HG03025 (cell line): ENCODE results near the gene HOXB4.

Experiments used
- ATAC-seq: cut with Tn5 transposase; IDR thresholded peaks from one replicate; pipeline ENCODE4 v1.9.1; 2021; ENCODE audit warnings: mild to moderate bottlenecking, moderate library complexity; ENCODE audit not compliant: unreplicated experiment, low FRiP score

The HOXB4 gene

DNA sequence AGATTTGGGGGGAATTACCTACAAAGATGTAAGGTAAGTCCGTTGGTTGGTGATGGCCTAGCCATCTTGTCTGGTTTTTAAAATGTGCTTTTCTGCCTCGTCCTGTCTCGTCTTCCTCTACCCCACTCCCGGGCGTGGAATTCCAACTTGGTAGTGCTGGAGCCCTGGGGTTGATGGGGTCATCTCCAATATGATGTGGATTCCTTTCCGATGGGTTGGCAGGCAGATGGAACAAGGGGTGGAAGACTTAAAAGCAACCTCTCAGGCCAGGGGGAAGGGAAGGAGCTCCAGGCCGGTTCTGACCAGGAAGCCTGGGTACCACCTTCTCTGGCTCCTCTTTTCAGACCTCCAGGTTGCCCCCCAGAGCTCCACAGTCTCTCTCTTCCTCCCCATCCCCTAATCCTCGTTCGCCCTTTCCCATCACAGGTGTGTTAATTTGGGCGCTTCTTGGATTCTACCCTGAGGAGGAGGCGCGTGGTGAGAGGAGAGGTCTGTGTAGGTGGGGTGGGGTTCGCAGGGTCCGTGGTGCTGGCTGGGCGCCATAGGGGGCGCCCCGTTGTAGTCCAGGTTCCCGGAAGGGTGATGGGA lies 28.1 kb downstream of the HOXB4 start:
- ATAC-seq: no peak

- no peak for ATAC-seq
Observed at GRCh38 chr17:48549281-48549630, 28.9 kb downstream of the HOXB4 start.

DNA sequence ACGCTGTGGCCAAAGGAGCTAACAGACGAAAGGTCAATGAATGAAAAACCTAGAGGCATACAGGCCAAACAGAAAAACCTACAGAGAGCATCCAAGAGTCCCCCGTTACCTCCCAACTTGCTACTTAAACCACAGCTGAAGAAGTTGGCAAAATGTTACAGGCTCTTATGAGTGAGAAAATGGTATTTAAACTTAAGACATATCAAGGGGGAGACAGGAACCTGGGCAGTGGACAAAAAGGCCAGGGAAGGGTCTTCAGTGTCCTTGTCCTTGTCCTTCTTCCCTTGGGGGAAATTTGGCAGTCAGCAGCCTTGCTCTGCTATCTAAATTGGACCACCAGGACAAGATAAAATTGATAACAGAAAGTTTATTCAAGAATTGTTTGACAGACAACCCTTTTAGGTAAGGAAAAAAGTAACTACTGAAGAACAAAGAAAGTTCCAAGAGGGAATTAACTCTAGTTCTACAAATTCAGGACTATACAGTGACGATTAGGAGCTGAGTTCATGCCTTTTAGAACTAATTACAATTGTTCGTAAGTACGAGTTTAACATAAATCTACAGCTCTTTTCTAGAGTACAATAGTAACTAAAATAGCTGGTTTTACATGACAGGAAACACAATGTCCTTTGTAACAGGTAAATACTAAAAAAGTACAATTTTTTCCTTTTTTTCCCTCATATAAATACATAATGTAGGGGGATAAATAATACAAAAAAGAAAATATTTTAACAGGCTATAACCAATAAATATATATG lies 29.4 kb downstream of the HOXB4 start:
- no peak for ATAC-seq

DNA sequence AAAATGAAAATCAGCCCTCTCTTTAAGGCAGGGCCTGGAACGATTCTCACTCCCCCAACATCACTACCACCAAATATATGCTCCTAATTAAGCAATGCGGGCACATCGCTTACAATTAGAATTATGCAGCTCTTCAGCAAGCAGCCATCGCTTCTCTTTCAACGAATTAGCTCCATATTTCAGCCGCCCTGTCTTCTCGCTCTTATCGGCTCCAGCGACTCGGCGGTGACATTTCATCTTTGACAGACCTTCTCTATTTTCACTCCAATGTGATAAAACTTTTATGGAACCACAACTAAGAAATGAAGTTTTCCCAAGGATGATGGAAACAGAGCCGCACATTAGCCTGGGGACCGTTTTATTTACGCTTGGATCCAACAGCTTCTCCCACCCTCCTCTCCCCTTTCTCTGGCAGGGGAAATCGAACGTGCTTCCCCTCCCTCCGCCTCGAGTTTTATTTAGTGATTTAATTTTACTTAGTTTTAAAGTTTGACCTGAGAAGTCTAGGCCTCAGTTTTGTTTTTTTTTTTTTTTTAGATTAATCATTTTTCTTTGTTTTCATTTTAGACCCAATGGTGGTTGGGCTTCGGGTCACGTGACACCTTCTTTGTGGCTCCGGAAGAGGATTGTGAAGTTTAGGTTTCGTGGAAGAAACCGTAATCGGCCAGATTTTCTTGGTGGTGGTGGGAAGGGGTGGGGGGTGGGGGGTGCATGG lies 30.2 kb downstream of the HOXB4 start:
- ATAC-seq: no peak

DNA sequence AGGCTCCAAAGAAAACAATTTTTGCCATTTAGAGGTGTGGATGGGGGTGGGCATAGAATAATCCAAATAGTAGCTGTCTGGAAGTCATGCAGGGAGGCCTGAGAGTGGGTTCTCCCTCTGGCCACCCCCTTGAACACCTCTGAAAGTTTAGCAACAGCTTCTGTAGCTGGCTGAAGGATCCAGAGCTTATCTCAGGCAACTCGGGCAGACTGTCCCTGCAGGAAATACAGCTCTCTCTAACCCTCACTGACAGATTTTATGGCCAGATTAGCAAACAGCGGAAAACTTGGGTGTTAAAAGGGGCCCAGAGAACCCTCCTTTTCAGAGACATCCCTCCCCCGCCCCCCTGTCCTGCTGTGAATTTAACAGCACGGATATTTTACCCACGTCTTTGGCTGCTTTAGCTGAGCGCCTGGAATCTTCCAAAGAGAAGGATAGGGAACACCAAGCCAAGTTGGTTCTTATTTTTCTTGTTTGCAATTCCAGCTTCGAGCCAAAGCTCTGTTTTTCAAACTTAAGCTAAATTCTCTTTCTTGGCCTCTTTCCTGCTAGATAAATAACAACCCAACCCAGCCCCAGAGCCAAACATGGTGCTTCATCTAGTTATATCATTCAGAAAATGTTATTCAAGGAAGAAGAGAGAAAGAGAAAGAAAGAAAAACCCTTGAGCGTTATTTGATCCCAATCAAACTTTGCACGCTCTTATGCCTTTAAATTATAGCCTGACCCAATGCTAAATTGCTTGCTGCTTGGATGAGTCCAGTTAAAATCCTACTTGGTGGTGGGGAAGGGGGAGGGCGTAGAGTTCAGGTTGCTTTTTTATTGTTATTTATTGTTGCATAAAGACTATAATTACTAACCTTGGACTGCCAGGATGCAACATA lies 31.0 kb downstream of the HOXB4 start:
- no peak for ATAC-seq

DNA sequence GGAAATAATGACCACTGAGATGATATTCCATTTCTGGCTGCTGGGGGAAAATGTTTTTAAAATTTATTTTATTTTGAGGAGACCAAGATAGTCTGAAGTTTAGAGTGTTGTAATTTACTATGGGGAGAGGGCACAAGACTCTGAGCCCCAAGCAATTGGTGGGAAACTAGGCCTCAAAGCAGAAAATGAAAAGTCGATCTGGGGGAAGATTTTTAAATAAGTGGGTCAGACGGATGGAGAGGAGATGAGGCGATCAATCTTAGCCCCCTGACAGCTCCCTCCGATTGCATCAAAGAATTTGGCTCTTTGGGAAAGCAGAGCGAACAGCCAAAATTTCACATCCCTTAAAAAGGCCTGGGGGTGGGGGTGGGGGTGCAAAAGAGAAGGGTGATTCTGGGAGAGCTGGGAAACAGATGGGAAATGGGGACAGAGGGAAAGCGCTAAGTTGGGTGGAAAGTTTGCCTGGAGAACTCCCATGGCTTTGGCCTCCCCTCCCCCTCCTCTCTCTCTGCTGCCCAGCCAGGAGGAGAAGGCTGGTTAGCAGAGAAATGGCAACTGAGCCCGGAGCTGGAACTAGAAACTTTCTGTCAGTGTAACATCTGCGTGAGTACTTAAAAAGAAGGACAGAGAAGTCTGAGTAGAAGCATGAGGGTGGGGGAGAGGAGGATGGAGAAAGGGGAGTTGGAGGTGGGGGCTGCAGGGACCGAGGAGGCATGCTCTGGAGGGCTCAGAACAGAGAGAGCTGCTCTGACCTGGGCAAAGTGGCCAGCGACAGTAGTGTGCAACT lies 31.8 kb downstream of the HOXB4 start:
- no peak for ATAC-seq

- no peak for ATAC-seq
Observed at GRCh38 chr17:48545539-48545938, 32.6 kb downstream of the HOXB4 start.

DNA sequence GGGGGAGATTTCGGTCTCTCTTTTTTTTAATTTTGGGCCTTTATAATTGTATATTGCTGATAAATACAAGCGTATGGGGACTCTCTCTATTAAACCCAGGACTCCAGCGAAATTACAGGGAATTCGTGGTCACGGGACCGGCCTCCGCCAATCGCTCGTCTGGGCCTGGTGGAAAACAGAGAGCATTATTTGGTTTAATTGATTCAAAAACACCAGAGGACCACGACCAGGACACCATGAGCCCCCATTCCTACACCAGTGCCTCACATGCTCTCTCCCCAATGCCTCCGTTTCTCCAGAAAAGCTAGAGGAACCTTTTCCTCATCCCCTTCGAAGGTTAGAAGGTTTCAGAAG lies 33.2 kb downstream of the HOXB4 start, which contains the start of gene HOXB2:
Gene HOXB2 (minus strand): TSS at position 88 of the 354 bp plus-strand sequence. CDS start 198 bp downstream, outside the sequence.
- no peak for ATAC-seq

GRCh38 chr17:48544349-48545021 lies 33.7 kb downstream of the HOXB4 start:
- ATAC-seq: no peak

GRCh38 chr17:48543854-48544348 lies 34.2 kb downstream of the HOXB4 start:
- no peak for ATAC-seq

GRCh38 chr17:48543107-48543853 lies 34.9 kb downstream of the HOXB4 start:
- ATAC-seq: no peak

- ATAC-seq: no peak
Observed at GRCh38 chr17:48542698-48543106, 35.4 kb downstream of the HOXB4 start.

DNA sequence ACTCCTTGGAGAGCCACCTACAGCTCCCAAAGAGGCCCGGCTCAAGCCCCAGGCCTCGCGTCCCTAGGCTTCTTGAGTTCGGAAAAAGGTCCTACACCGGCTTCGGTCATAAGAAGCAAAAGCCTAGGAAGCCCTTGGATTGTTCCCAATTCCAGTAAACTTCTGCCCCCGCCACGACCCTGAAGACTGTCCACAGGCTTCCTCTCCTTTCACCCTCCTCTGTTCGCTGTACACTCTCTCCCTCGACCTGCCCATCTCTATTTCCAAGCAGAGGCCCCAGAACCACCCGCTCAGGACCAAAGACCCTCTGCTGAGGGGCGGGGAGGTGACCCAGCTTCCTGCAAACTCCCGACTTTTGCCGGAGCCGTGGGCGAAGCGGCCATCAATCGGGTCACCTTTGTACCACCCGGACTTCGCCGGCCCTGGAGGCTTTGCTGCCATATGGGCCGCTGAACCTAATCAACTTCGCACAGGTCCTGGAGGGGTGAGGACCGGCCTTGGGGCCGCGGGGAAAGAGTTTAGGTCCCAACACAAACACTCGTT lies 36.0 kb downstream of the HOXB4 start:
- no peak for ATAC-seq

DNA sequence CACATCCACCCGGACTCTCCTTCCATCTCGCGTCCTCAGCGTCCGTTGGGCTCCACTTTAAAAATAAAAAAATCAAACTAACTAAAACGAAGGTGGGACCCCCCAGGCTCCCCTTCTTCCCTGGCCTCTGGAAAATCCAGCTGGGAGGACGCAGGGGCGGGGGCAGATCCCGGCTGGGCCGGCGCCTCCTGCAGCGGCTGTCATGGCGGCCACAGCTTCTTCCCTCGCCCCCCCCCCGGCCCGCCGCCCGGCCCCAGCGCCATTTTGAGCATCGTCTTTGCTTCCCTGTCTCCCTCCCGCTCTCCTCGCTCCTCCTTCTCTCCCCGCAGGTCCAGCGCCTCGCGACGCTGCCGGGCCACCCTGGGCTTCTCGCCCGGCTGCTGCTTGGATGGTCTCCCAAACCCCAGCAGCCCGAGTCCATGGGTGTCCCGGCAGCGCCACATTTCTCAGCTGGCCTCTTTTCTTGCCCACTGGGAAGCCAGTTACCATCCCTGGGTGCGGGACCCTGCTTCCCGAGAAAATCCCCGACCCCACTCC lies 36.5 kb downstream of the HOXB4 start:
- ATAC-seq: no peak

- ATAC-seq: no peak
Observed at GRCh38 chr17:48541036-48541576, 37.0 kb downstream of the HOXB4 start.

GRCh38 chr17:48540213-48540612 lies 37.9 kb downstream of the HOXB4 start:
- no peak for ATAC-seq

DNA sequence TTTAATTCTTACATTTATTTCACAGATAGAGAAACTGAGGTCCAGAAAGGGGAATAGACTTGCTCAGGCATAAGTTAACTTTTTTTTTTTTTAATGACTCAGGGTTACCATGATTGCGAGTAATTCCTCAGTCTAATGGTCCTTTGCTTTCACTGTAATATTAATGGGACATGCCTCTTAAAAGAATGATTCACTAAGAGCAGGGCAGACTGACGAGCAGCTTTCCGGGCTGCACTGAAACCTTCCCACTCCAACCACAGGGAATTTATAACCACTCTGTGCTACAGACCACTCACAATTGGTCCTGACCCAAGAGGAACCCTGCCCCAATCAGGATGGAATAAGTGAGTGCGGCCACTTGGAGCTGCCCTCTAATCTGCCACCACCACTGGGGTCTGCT lies 39.0 kb downstream of the HOXB4 start:
- ATAC-seq: no peak

DNA sequence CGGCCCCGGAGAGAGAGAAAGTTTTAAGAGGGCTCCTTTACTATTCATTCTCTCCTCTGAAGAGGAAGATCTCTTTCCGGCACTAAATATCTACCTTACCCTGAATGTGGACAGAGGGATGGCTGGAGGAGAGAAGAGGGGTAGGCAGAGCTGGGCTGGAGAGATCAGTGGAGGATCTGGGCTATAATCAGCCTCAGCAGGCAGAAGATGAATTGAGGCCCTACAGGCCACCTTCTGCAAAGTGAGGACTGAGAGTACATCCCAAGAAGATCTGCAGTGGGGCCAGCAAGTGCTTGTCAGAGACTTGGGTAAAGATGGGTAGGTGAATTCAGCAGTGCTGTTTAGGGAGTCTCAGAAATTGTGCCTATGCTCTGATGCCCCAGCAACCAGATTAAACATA lies 40.8 kb downstream of the HOXB4 start:
- no peak for ATAC-seq
